Measurements from ENCODE around the gene MARCHF2. TPM values are rescaled to one million over a fixed set of nuclear protein-coding genes. Genes with fewer than 3 reads are reported as not detected.

Gene MARCHF2
- 153 and 159 TPM in 2 replicates for total RNA-seq

GRCh38 chr19:8412783-8413628, at the start of gene MARCHF2:
Gene MARCHF2, plus strand, starts transcription at chr19:8413305. Its CDS starts 8,536 bp downstream, at chr19:8421841.

DNA sequence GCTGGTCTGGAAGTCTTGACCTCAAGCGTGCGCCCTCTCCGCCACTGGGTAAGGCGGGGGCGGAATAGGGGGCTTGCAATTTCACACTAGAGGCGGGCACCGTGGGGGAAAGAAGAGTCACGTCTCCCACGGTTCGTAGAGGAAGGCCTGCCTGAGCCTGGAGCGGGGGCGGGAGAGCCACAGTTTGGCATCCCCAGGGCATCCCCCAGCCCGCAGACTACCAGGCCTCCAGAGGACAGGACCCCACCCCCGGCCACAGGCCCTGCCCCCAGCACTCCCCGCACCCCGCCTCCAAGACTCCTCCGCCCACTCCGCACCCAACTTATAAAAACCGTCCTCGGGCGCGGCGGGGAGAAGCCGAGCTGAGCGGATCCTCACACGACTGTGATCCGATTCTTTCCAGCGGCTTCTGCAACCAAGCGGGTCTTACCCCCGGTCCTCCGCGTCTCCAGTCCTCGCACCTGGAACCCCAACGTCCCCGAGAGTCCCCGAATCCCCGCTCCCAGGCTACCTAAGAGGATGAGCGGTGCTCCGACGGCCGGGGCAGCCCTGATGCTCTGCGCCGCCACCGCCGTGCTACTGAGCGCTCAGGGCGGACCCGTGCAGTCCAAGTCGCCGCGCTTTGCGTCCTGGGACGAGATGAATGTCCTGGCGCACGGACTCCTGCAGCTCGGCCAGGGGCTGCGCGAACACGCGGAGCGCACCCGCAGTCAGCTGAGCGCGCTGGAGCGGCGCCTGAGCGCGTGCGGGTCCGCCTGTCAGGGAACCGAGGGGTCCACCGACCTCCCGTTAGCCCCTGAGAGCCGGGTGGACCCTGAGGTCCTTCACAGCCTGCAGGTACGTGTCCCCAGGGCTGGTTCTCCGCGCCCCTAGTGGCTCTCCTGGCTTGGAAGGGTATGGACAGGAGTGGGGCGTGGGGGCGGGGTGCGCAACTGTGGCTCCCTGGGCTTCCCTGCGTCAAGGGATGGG, 49.0 kb upstream of the MARCHF2 start, which contains the start of gene ANGPTL4:
ANGPTL4 (plus strand) TSS at position 353 of the 969 bp plus-strand sequence; CDS start at position 520, 167 bp downstream.

GRCh38 chr19:8389891-8390616, 23.1 kb upstream of the MARCHF2 start, which contains the start of gene RAB11B:
Gene RAB11B, plus strand, starts transcription at chr19:8390360. Its CDS starts 57 bp downstream, at chr19:8390417.

DNA sequence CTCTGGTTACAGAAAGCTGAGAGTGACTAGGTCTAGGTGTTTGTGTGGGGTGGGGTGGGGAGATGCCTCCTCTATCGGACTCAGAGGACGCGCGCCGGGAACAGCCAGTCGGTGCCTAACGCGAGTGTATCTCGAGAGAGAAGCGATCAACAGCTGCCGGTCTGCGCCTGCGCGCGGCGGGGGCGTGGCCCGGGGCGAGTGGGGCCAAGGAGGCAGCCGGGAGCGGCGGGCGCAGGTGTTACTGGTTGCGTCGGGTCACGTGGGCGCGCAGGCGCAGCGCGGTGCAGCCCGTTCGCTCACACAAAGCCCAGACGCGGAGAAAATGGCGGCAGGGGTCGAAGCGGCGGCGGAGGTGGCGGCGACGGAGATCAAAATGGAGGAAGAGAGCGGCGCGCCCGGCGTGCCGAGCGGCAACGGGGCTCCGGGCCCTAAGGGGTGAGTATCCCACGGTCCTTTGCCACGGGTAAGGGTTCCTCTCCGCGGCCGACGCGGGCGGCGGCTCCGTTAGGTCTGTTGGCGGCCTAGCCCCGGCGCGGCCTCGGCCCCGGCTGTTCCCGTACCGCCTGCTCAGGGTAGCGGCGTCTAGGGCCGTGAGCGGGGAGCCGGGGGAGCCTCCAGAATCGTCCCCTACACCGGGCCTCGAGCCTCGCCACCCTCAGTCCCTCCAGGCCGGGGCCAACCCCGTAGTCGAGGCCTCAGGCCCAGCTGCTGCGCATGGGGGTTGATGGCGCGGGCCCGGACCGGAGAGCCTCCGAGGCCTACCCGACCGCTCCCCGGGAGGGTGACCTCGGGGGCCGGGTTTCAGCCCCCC, 31.8 kb downstream of the MARCHF2 start, which contains the start of gene HNRNPM:
HNRNPM (plus strand) TSS at position 299 of the 811 bp plus-strand sequence; CDS start at position 323, 24 bp downstream.

Other genes starting within 250 kb of the MARCHF2 start
- 5.5 and 8.3 TPM in 2 replicates for gene CERS4, start 203.9 kb upstream of the MARCHF2 start, total RNA-seq
- 175 and 195 TPM in 2 replicates for gene CD320, start 104.9 kb upstream of the MARCHF2 start, total RNA-seq
- gene NDUFA7, start 91.9 kb upstream of the MARCHF2 start, total RNA-seq: 67.2 and 68.6 TPM in 2 replicates
- 392 and 426 TPM in 2 replicates for gene RPS28, start 91.8 kb upstream of the MARCHF2 start, total RNA-seq
- 33.0 and 40.5 TPM in 2 replicates for gene KANK3, start 70.0 kb upstream of the MARCHF2 start, total RNA-seq
- 10.7 TPM in 2 replicates for gene ANGPTL4, start 49.1 kb upstream of the MARCHF2 start, total RNA-seq
- 18.7 and 22.5 TPM in 2 replicates for gene RAB11B, start 22.9 kb upstream of the MARCHF2 start, total RNA-seq
- gene HNRNPM, start 31.7 kb downstream of the MARCHF2 start, total RNA-seq: 101 and 103 TPM in 2 replicates
- not detected in 2 replicates for gene PRAM1, start 89.3 kb downstream of the MARCHF2 start, total RNA-seq
- gene ZNF414, start 100.9 kb downstream of the MARCHF2 start, total RNA-seq: 2.9 and 5.9 TPM in 2 replicates
- gene MYO1F, start 164.1 kb downstream of the MARCHF2 start, total RNA-seq: 0.07 and 0.34 TPM in 2 replicates
- 11.8 and 12.3 TPM in 2 replicates for gene ADAMTS10, start 197.4 kb downstream of the MARCHF2 start, total RNA-seq
- gene NFILZ, start 217.3 kb downstream of the MARCHF2 start, total RNA-seq: not detected in 2 replicates